Measurements from ENCODE around the gene B4GALNT2.

Gene B4GALNT2

GRCh38 chr17:49214676-49215360, 82.2 kb downstream of the B4GALNT2 start:
- DNase-seq, result no peak

- DNase-seq, result no peak
Measured at GRCh38 chr17:49216482-49216881, 83.9 kb downstream of the B4GALNT2 start.

GRCh38 chr17:49216953-49217650, 84.5 kb downstream of the B4GALNT2 start:
- no peak for DNase-seq

- no peak for DNase-seq
Measured at GRCh38 chr17:49217651-49218413, 85.3 kb downstream of the B4GALNT2 start.

GRCh38 chr17:49218941-49219913, 86.7 kb downstream of the B4GALNT2 start:
- DNase-seq, result no peak

- no peak for DNase-seq
Measured at GRCh38 chr17:49219987-49220386, 87.4 kb downstream of the B4GALNT2 start.

GRCh38 chr17:49223168-49223516, 90.6 kb downstream of the B4GALNT2 start:
- DNase-seq, result no peak

- no peak for DNase-seq
Measured at GRCh38 chr17:49223517-49224197, 91.1 kb downstream of the B4GALNT2 start.

- no peak for DNase-seq
Measured at GRCh38 chr17:49224198-49224996, 91.8 kb downstream of the B4GALNT2 start.

- no peak for DNase-seq
Measured at GRCh38 chr17:49224997-49225337, 92.4 kb downstream of the B4GALNT2 start.

- no peak for DNase-seq
Measured at GRCh38 chr17:49225554-49226236, 93.1 kb downstream of the B4GALNT2 start.

Data from NCI-H2029 (cell line).